HL-60 (cell line): ENCODE data around the gene SLC35G1.

ENCODE experiments used
- DNase-seq, 2 experiments: peaks; one replicate each; pipeline ENCODE4 v3.0.0-alpha.2; 2010 to 2020; ENCODE audit warnings: low read depth in 1 of 2, low spot score in 1 of 2
- H3K27ac ChIP-seq: fragments of 250-450 bp; sonication (Bioruptor Pico); replicated peaks from 2 replicates; pipeline ENCODE4 v1.5.1; 2020; ENCODE audit warnings: mild to moderate bottlenecking, moderate library complexity
- H3K27me3 ChIP-seq: fragments of 250-450 bp; sonication (Bioruptor Pico); 2 replicates; pipeline ENCODE4 v1.5.1; 2021; ENCODE audit warnings: mild to moderate bottlenecking, moderate library complexity; ENCODE audit not compliant: insufficient read depth, poor library complexity, severe bottlenecking
- H3K4me3 ChIP-seq: replicated peaks from 2 replicates; pipeline ENCODE4 v1.5.1; 2011; ENCODE audit warnings: mild to moderate bottlenecking, control low read depth, low read length; ENCODE audit not compliant: insufficient read depth
- CTCF ChIP-seq: IDR thresholded peaks from one replicate; pipeline ENCODE4 v1.5.1; 2011; ENCODE audit warnings: low read length, control low read depth, inconsistent platforms; ENCODE audit not compliant: insufficient read depth
- GABPA ChIP-seq: IDR thresholded peaks from 2 replicates; pipeline ENCODE4 v1.6.1; 2012; ENCODE audit warnings: low read depth
- POLR2AphosphoS5 ChIP-seq: IDR thresholded peaks from 2 replicates; pipeline ENCODE4 v1.6.1; 2012; ENCODE audit warnings: low read depth
- REST ChIP-seq: IDR thresholded peaks from 2 replicates; pipeline ENCODE4 v1.6.1; 2012; ENCODE audit warnings: low read depth; ENCODE audit not compliant: insufficient replicate concordance
- SPI1 ChIP-seq: IDR thresholded peaks from 2 replicates; pipeline ENCODE4 v1.6.1; 2012; ENCODE audit warnings: low read depth, mild to moderate bottlenecking, borderline replicate concordance

SLC35G1 gene

DNA sequence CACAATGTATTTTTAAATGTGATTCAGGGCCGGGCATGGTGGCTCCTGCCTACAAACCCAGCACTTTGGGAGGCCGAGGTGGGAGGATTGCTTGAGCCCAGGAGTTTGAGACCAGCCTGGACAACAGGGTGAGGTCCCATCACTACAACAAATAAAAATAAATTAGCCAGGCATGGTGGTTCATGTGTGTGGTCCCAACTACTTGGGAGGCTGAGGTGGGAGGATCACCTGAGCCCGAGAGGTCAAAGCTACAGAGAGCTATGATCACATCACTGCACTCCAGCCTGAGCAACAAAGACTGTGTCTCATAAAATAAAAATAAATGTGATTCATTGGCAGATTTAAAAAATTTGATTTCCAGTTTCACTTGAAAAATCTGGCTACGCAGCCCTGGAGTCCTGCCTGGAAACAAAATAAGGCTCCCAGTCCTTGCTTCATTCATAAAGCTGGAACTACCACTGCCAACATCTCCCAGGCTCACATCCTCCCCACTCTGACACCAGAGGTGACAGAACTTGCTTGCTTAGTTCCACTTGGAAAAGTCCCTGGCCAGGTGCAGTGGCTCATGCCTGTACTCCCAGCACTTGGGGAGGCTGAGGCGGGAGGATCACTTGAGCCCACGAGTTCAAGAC is 27.9 kb upstream of the SLC35G1 start:
- no peak for DNase-seq
- H3K27ac ChIP-seq: no peak overlapping the region
- no peak overlapping the region for H3K4me3 ChIP-seq
- H3K27me3 ChIP-seq: no peaks in the 10 kb centered on the region
- TF ChIP-seq GABPA (no peak), REST (no peak), SPI1 (no peak), CTCF (no peak), POLR2AphosphoS5 (no peak)

DNA sequence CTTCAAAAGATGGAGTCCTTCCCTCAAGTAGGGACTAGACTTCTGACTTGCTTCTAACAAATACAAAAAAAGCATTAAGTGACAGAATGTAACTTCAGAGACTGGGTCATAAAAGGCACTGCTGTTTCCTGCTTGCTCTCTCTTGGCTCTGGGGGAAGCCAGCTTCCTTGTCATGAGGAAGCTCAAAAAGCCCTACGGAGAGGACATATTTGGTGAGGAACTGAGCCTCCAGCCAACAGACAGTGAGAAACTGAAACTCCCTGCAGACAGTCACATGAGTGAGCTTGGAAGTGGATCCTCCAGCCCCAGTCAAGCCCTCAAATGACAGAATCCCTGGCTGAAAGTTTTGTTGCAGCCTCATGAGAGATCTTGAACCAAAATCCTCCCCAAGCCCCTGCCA is 26.3 kb upstream of the SLC35G1 start:
- Histone ChIP-seq H3K27me3 (no peaks in the 10 kb centered on the region), H3K4me3 (no peak overlapping the region), H3K27ac (no peak overlapping the region)
- TF ChIP-seq GABPA (no peak), CTCF (no peak), REST (no peak)
- DNase-seq: no peak

DNA sequence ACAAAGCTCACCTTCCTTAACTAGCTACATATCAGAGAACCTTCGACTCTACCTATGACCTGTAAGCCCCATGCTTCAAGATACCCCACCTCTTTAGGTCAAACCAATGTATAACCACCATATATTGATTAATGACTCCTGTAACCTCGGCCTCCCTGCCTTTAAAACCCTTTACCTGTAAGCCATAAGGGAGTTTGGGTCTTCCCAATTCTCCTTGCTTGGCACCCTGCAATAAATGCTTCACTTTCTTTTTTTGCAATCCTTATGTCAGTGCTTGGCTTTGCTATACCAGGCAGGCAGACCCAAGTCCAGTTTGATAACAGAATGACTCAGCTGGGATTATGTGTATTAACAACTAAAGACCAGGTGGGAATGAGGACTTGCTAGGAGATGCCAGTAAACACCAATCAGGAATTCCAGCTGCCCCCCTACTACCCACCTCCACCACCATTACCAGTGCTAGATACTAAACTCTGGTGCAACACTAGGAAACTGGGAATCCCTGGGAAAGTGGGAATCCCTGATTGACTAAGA is 22.0 kb upstream of the SLC35G1 start:
- no peak for TF ChIP-seq CTCF
- TF ChIP-seq SPI1: no peak
- no peak for TF ChIP-seq POLR2AphosphoS5
- no peak for TF ChIP-seq REST
- TF ChIP-seq GABPA: no peak
- H3K4me3 ChIP-seq: no peak overlapping the region
- DNase-seq: no peak
- no peaks in the 10 kb centered on the region for H3K27me3 ChIP-seq
- no peak overlapping the region for H3K27ac ChIP-seq
